Bone marrow (tissue), 2 donors: ENCODE measurements around the gene TTC3.

Experiments used
- DNase-seq, 2 donors: peaks; one replicate each; lab custom pipeline; 2025; lab: John Stamatoyannopoulos, UW

Gene TTC3

DNA sequence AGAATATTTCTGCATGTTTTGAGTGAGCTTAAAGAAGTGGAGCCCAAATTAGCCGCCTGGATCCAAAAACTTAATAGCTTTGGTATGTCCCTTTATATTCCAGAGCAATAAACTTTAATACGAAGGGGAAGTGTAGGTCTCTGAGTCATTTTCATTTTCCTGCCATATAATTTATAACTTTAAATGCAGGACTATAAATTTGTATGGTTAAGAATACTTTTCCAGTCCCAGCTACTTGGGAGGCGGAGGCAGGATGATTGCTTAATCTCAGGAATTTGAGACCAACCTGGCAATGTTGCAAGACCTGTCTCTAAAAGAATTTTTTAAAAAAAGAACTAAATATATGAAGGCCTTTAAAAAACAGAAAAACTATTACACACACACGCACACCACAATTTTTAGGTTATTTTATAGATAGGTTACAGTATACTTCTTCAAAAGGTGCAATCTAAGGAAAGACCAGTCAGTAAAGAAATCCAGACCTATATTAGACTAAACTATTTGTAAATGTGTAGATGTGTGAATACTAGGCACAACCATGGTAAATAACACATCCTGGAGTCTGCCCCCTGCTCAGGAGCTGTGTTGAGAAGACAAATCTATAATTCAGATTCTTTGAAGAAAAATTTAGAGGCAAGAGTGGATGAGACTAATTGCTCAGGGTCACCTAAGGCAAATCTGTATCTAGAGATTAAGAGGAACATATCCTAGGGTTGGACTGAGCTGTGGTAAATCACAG, 80.3 kb downstream of the TTC3 start:
- no peak for DNase-seq

DNA sequence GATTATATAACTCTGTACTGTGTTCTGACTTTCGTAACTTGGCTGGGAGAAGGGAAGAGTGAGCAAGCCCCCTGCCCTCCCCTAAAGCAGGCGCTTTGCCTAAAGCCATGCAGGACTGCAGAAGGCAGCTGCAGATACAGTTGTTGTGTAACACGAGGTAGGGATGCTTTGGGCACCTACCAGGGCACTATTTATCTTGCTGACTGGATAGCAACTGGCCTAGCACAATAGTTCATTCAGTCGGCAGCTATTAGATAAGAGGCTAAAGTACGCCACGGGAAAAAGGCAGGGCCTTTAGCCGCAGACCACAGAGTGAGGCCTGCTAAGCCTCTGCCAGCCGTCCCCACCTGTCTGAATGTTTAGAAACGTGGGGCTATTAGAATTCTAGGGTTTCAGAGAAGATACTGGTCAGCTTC, 80.9 kb downstream of the TTC3 start:
- DNase-seq = no peak

DNA sequence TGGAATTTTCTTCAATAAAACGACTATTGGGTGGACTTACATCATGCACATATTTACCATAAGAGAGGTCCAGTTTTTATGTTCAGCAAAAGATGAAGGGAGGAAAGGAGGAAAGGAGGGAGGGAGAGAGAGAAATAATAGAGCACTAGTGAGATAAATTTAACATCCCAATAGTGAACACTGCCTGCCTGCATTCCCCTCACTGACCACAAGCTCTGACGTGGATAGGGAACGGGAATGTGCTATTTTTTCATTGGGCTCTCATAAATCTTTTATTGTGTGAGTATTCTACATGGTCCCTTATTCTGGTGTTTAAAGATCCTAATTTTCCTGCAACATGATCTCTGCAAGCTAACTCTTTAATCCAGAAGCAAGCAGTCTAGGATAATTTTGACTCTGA, 82.1 kb downstream of the TTC3 start:
- no peak for DNase-seq

DNA sequence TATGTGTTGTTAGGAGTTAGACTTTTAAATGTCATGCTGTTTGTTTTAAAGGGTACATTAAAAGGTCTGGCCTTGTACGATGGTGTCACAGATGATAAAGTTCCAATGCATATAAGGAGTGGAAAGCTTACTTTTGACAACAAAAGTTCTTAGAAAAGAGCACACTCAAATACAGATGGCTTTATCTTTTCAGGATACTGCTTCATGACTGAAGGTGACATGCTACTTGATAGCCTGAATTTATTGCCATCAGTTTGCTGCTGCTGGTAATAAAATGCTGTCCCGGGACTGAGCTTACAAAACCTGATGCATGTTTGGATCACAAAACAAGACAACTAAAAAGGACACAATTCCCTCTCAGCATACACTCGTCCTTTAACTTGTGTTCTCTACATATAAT, 84.9 kb downstream of the TTC3 start:
- DNase-seq = no peak

DNA sequence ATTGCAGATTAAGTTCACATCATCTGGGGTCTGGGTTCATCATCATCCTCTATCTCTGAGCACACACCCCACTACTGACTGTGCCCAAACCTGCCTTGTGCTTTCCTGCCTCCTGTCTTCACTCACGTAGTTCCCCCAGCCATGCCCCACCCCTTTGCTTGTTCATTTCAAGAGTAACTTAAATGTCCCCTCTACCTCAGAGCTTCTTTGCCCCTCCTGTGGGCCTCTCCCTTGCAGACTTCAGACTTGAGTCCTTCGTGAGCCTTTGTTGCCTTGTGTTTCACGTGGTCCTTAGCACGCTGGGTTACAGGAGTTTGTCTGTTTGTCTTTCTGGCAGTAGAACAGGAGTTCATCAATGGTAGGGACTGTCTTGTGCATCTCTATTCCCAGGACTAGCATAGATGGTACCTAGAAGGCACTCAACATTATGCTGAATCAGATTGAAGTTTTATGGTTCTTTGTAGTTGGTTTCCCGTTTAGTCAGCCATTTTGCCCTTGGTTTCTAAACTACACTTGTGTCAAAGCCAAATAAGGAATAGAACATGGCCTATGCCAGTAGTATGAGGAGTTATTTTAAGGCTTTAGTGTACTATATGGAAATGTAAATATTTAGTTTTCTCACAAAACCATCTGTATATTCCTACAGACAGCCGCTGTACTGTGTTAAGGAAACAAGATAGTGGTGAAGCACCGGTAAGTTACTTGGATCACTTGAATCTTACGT, 86.2 kb downstream of the TTC3 start:
- DNase-seq = no peak

DNA sequence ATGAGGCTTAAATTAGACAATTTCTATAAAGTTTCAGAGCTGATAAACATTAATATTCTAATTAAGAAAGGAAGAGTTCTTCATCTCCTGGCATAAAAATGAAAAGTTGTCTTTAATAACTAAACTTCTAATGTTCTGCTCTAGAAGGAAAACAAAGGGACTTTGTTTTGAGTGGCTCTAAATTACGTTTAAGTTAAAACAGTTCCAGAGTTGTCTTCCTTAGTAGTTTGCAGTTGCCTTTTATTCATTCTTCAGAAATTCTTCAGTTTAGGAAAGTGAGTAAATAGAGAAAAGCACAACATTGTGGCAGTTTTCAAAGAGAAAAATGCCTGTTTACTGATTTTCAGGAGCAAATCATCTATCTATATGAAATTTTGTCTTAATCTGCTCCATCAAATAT, 86.9 kb downstream of the TTC3 start:
- no peak for DNase-seq

DNA sequence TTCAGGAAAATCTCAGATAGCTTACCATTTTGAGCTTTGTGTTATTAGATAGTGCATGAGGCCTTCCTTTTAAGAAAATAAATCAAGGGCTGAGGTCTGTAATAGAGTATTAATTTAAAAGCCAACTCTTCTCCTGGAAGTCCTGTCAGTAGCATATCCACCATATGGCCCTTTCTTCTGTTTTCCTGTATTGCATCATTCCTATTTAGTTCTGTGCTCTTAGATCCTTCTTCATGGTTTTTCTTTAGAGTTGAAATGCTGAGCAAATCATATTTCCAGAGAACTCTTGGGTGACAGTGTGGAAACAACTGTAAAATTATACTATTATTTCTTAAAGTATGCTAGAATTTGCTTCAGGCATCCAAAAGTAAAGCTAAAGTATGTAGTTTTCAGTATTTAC, 91.7 kb downstream of the TTC3 start:
- no peak for DNase-seq

DNA sequence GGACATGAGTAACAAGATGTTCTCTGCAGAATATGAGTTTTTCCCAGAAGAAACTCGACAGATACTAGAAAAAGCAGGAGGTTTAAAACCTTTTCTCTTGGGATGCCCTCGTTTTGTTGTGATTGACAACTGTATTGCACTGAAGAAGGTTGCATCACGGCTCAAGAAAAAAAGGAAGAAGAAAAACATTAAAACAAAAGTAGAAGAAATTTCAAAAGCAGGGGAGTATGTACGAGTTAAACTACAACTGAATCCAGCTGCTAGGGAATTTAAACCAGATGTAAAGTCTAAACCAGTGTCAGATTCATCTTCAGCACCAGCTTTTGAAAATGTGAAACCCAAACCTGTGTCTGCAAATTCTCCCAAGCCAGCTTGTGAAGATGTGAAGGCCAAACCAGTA, 92.5 kb downstream of the TTC3 start:
- DNase-seq = no peak

DNA sequence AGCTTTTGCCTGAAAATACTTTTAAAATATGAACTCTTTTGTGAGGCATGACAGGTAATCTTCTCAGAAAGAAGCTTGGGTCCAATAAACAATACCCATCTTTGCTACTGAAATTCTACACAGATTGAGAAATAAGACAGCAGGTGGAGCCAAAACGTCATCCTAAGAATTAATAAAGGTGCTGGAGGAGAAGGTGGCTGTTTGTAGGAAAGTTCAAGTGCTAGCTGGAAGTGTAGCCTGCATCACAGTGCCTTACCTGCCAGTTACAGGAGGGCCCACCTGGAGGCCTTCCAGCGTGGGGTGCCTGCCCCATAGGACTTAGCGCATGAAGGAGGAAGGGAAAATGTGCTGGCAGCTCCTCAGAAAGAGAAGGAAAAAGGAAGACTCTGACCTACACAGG, 93.7 kb downstream of the TTC3 start:
- DNase-seq = peak in 1 of 2 donors; percentile 14

DNA sequence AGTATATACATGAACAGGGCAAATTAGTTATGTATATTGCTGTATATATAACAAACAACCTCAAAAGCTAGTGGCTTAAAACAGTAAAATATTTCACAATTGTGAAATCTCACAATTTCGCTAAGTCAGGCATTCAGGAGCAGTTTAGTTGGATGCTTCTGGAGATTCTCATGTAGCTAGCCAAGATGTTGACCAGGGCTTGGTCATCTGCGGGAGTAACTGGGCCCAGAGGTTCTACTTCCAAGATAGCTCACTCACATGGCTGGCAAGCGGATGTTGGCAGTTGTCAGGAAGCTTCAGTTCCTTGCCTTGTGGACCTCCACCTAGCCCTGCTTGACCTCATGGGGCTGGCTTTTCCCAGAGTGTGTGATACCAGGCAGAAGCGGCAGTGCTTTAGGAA, 95.6 kb downstream of the TTC3 start:
- DNase-seq = no peak

DNA sequence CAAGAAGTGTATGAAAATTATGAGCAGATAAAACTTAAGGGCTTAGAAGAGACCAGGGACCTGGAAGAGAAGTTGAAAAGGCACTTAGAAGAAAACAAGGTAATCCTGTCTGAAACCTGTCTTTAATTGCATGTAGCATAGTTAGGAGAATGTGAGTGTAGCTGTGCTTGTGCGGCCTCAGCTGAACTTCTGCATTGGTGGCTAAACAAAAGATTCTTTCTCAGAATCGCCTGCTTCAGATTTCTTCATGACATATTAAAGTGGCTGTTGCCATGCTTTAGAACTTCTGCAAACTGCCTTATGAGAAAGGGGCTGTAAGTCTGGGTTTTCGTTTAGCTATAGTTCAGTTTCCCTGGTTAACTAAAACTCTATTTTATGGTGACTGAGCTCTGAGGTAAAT, 99.6 kb downstream of the TTC3 start:
- no peak for DNase-seq

DNA sequence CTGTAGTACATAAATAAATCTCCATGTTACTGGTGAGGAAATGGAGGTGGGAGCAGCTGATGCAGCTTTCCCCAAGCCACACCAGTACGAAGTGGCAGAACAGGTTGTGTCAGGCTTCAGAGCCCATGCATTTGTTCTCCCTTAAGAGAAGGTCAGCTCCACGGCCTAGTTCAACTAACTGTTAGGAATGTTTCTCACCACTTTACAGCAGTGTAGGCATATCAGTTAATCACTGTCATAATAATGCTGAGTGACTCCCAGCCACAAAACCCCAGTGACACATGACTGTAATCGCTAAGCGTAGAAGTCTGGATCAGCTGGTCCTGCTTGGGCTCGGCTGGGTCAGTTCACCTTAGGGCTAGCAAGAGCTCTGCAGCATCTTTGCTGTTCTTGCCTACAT, 103.7 kb downstream of the TTC3 start:
- no peak for DNase-seq

DNA sequence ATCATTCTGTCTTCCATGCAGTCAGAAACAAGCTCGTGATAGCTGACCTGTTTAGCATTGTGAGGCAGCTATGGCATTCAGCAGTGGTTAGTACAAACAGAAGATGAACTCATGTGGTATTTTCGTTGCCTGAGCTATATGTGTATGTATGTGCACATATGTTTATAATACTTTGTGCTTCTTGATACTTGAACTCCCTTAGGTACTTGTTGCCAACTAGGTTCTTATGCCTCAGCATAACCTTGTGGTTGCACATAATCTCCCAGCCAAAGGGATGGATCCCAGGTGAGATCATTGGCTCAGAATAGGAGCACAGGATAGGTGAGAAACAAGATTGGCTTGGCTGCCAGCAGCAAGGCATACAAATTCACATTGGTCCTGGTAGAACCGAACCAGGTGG, 108.0 kb downstream of the TTC3 start:
- no peak for DNase-seq

DNA sequence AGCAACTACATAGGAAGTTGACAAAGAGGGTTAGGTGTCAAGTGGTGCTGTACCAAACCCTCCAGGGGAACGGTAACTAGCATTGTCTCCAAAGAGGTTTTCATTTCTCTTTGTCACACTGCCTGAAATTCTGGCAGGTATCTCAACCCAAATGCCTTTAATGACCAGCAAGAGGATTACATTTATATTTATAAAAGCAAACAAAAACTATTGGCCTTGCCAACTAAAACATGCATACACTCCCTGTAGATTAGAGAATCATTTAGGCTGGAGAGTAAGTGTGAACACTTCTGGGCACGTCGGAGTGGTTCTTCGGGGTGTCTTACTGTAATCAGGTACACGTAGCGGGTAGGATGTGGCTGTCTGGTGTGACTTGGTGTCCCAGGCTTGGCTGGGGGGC, 109.2 kb downstream of the TTC3 start:
- DNase-seq = no peak

DNA sequence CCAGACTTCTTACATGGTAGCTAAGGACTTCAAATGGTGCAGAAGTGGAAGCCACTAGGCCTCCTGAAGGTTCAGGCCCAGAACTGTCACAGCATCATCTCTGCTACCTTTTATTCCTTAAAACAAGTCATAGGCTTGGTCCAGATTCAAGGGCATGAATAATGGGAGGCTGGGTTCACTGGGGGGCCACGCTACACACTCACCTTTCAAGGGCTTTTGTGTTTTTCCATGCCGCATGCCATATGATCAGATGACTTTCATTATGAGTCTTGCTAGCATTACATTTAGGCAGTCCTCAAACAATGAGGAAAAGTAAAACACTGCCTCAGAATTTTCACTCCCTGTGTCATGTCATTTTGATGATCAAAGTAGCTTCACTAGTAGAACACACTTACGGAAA, 110.7 kb downstream of the TTC3 start:
- no peak for DNase-seq

DNA sequence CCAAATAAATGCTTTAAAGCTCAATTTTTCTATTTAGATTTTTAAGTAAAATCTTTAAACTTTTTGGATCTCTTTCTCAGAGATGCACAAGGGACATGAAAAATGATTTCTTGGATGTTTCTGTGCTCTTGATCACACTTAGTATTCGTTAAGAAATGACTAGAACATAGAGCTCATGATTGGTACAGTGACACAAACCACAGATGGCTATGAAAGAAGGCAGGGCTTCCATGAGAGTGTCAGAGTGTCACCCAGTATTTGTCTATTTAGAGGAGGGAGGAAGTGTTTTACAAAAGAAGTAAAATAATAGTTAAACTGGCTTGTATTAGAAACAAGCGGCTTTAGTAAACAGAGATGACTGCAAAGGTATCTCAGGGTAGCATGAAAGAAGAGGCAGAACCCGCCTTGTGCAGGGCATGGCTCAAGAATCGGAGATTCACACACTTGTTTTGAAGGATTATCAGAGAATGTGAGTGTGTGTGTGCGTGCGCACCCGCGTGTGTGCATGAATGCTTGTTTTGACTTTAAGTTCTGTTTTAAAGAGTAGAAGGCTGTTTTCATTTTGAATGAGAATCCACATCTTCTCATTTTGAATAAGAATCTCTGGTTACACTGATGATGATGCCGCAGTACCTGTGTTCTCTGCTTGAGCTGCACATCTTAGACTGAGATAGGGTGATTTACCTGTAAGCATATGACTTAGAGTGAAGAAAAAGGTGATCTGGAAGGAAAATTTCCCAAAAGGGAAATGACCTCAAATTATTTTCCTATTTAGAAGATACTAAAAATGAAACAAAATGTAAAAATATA, 111.9 kb downstream of the TTC3 start:
- DNase-seq = no peak

DNA sequence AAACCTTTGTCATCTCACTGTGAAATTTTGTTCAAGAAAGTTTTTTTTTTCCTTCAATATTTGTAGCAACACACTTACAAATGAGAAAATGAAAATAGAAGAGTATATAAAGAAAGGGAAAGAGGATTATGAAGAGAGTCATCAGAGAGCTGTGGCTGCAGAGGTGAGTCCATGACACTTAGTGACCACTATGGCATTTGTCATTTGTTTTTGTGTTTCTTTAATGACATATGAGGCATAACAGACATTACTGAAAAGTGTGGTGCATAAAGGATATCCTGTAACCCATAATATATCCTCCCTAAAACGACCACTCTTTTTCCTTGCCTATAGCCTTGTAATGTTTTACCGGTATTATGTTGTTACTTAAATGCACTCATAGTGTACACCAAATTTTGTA, 113.9 kb downstream of the TTC3 start:
- no peak for DNase-seq

DNA sequence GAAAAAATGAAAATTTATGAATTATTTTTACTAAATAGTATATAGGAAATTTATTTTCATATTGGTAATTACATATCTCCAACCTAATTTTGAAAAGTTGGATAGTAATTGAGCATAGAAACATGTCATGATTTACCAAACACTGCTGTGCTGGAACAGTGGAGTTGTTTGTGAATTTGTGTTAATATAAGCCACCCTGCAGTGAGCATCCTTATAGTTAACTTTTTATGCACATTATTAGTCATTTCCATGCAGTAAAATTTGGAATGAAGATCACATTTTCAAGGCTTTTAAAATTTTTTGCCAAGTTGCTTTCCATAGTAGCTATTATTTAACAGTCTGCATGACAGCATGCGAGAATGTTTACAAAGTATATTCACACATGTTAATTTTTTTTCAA, 115.8 kb downstream of the TTC3 start:
- no peak for DNase-seq

DNA sequence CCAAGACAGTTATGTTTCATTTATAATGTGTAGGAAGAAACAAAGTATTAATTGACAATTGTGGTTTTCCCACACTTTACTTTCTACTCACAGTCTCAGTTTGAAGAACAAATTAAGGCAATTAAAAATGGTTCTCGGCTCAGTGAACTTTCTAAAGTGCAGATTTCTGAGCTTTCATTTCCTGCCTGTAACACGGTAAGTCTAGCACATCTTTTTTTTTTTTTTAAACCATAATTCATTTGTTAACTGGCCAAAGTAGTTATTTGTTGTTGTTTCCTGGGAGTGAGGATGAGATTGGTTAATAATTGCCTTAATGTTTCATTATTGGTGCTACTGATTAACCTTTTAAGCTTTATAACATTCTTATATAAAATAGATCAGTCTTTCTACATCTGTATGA, 119.0 kb downstream of the TTC3 start:
- DNase-seq = no peak

DNA sequence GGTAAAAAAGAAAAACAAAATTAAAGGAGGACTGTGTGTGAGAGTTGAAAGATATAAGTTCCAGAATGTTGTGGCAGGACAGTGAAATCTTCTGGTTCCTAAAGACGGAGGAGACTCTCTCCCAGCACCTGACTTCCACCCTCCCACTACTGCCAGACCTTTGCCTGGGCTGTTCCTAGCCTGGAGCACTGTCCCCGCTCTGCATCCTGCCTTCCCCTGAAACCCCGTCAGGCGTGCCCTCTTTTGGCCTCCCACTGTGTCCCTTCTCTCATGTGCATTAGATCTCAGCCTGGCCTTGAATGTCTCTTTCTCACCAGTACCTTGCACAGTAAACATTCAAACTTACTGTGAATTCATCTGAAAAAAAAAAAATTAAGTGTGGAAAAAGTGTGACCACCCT, 120.0 kb downstream of the TTC3 start:
- DNase-seq = no peak

DNA sequence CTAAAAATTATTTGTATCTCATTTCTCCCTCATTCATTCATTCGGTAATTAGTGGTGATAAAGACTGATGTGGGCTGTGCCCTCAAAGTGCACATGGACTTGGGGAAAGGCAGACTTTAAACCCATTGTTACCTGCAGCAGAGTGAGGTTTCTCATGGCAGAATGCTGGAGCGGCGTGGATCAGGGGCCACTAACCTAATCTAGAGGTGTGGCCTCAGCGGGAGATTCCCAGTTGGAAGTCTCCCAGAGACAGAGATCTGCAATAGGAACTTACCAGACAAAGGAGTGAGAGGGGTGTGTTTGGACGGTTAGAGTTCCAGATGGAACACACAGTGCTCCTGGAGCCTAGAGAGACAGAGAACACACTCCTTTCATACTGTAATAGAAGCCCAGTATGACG, 120.6 kb downstream of the TTC3 start:
- DNase-seq = no peak

DNA sequence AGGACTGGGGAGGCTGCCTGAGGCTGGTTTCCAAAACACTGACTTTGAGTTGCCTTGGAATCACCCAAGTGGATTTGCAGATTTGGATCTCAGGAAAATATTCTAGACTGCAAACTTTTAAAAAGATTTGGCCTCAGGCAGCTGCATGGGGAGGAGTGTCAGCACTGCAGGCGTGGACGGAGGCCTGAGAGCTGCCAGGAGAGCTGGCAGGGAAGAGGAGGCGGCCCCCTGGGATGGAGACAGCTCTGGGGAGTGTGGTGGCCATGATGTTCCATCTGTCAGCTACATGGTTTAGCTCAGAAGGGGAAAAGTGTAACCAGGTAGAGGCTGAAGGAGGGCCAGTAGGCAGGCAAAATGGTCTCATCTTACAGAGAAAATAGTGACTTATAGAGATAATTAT, 122.0 kb downstream of the TTC3 start:
- no peak for DNase-seq

DNA sequence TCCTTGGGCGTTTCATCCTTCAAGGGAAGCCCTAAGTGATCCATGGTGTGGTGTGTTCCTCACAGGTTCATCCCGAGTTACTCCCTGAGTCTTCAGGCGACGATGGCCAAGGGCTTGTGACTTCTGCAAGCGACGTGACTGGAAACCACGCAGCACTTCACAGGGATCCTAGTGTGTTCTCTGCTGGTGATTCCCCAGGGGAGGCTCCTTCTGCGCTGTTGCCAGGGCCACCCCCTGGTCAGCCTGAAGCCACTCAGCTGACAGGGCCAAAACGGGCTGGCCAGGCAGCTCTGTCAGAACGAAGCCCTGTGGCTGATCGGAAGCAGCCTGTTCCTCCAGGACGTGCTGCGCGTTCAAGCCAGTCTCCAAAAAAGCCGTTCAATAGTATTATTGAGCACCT, 122.6 kb downstream of the TTC3 start:
- no peak for DNase-seq
